Upper lobe of left lung (tissue), 6 donors: ENCODE data around the gene GRB10. TPM values are rescaled to one million over a fixed set of nuclear protein-coding genes. Genes with fewer than 3 reads are reported as not detected.

Source experiments
- ATAC-seq, 2 donors: fragments of 200-7000 bp; cut with Tn5 transposase; one replicate each; pipeline ENCODE4 v1.9.1; 2022; ENCODE audit warnings: mild to moderate bottlenecking in 2 of 2, moderate library complexity in 2 of 2; ENCODE audit not compliant: low FRiP score in 2 of 2
- DNase-seq, 2 donors: peaks; one replicate each; pipeline ENCODE4 v3.0.0-alpha.2; 2019 to 2020
- H3K27ac ChIP-seq, 4 donors: fragments of 200-600 bp; sonication (generic); one replicate each; pipeline ENCODE4 v1.5.1; 2016 to 2019
- H3K27me3 ChIP-seq, 4 donors: fragments of 200-600 bp; sonication (generic); one replicate each; pipeline ENCODE4 v1.5.1; 2017 to 2019
- H3K36me3 ChIP-seq, 4 donors: fragments of 200-600 bp; sonication (generic); one replicate each; pipeline ENCODE4 v1.5.1; 2016 to 2019
- H3K4me1 ChIP-seq, 4 donors: fragments of 200-600 bp; sonication (generic); one replicate each; pipeline ENCODE4 v1.5.1; 2018 to 2019
- H3K4me3 ChIP-seq, 4 donors: fragments of 200-600 bp; sonication (generic); one replicate each; pipeline ENCODE4 v1.5.1; 2017 to 2019; ENCODE audit warnings: mild to moderate bottlenecking in 2 of 4, moderate library complexity in 1 of 4
- H3K9me3 ChIP-seq, 4 donors: fragments of 200-600 bp; sonication (generic); one replicate each; pipeline ENCODE4 v1.5.1; 2018 to 2019
- EP300 ChIP-seq, 4 donors: sonication (generic); formaldehyde crosslinking; IDR thresholded peaks; one replicate each; pipeline ENCODE4 v1.5.1; 2017; ENCODE audit warnings: antibody characterized with exemption in 4 of 4, control low read depth in 2 of 4
- POLR2A ChIP-seq, 4 donors: fragments of 450-650 bp; IDR thresholded peaks; one replicate each; pipeline ENCODE4 v1.5.1; 2016 to 2017; ENCODE audit warnings: antibody characterized with exemption in 4 of 4, mild to moderate bottlenecking in 2 of 4
- POLR2AphosphoS5 ChIP-seq, 2 donors: sonication (generic); formaldehyde crosslinking; IDR thresholded peaks; one replicate each; pipeline ENCODE4 v1.5.1; 2017; ENCODE audit warnings: antibody characterized with exemption in 2 of 2
- WGBS, 2 donors: methylation state at CpG; one replicate each; pipeline ENCODE4 v1.1.5; 2017 to 2018; 5-methylcytosine and 5-hydroxymethylcytosine counted together
- total RNA-seq, 6 donors: library from RNA; depleted of rRNA in 4 of 6; stranded (reverse); fragments of >200 nt in 4 of 6; gene quantifications; one replicate each; pipeline versions ENCODE4 v1.1.0 to v1.2.1, GENCODE V29; 2016 to 2021
- TF ChIP-seq, protein P1 (sequence below), 6 experiments: fragments of 450-650 bp in 4 of 6; fragments of 200-600 bp in 2 of 6; sonication (generic) in 2 of 6; IDR thresholded peaks; one replicate each; pipeline ENCODE4 v1.5.1; 2016 to 2019; ENCODE audit warnings: antibody characterized with exemption in 6 of 6
- donor health status: DM: no; HTN: no; CAD: no; lungs with moderate emphysema.
- donor health status: DM: no; HTN: yes; CAD: no; lungs with severe emphysema.

Gene GRB10
- total RNA-seq, 6 donors from 2014 or later = 32.8 to 92.2 (median 46.5) TPM

DNA sequence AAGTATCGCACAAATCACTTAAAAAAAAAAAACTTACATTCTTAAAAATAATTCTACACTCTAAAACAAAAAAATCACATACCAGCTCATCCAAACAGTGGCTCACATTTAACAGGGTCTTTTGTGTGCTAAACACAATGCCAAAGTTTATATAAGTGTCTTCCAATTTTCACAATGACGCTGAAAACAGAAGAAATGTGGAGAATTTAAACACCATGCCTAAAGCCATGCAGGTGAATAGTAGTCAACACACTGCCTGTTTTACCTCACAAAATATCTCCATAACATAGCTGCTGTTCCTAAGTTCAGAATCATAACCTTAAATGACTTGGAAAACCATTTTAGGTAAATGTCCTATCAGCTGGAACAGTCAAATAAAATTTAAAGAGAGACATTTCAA is 55.0 kb downstream of the GRB10 start:
- Histone ChIP-seq H3K9me3 (no peaks in the 10 kb centered on the region), H3K36me3 (no peaks in the 10 kb centered on the region), H3K4me3 (no peak overlapping the region), H3K27me3 (no peaks in the 10 kb centered on the region), H3K4me1 (peaks cover 16 to 55% (median 42%) of the 10 kb centered on the region in 4 donors), H3K27ac (peak overlapping the region in 1 of 4 donors; percentile 22)
- no peak for TF ChIP-seq POLR2AphosphoS5 (IDR thresholded peaks at IDR 0.05)
- TF ChIP-seq, protein P1, sequence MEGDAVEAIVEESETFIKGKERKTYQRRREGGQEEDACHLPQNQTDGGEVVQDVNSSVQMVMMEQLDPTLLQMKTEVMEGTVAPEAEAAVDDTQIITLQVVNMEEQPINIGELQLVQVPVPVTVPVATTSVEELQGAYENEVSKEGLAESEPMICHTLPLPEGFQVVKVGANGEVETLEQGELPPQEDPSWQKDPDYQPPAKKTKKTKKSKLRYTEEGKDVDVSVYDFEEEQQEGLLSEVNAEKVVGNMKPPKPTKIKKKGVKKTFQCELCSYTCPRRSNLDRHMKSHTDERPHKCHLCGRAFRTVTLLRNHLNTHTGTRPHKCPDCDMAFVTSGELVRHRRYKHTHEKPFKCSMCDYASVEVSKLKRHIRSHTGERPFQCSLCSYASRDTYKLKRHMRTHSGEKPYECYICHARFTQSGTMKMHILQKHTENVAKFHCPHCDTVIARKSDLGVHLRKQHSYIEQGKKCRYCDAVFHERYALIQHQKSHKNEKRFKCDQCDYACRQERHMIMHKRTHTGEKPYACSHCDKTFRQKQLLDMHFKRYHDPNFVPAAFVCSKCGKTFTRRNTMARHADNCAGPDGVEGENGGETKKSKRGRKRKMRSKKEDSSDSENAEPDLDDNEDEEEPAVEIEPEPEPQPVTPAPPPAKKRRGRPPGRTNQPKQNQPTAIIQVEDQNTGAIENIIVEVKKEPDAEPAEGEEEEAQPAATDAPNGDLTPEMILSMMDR (IDR thresholded peaks at IDR 0.05) = no peak
- WGBS, 2 donors = 89 to 95% methylated on average over 2 of the region's 2 CpGs
- ATAC-seq (no peak), DNase-seq (no peak)

DNA sequence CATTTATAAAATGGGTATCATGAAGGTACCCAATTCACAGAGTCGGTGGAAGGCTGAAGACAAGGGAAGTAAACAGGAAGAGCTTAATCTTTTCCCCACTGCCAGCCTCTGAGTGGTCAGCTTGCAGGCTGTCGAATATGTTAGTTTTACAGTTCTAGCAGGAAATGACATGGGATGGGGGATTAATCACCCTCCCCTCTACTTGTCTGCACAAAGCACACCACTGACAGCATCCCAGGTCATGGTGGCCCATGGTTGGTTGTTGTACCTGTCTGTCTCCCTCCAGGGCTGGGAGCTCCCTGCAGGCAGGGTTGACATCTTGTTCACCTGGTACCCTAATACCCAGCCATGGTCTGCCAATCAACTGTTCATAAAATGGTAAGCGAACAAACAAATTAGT is 55.6 kb downstream of the GRB10 start:
- no peak for DNase-seq
- no peak overlapping the region for H3K27ac ChIP-seq
- no peaks in the 10 kb centered on the region for H3K27me3 ChIP-seq
- no peaks in the 10 kb centered on the region for H3K36me3 ChIP-seq
- no peak for ATAC-seq
- H3K4me3 ChIP-seq = no peak overlapping the region
- no peak for TF ChIP-seq POLR2AphosphoS5 (IDR thresholded peaks at IDR 0.05)
- TF ChIP-seq, protein P1 (IDR thresholded peaks at IDR 0.05) = no peak
- TF ChIP-seq EP300 (IDR thresholded peaks at IDR 0.05) = no peak
- WGBS, 2 donors = 65 to 72% methylated on average over 3 of the region's 3 CpGs
- H3K4me1 ChIP-seq = peaks cover 20 to 61% (median 46%) of the 10 kb centered on the region in 4 donors
- H3K9me3 ChIP-seq = no peaks in the 10 kb centered on the region

- no peak for TF ChIP-seq POLR2A (IDR thresholded peaks at IDR 0.05)
- TF ChIP-seq, protein P1 (IDR thresholded peaks at IDR 0.05) = no peak
- TF ChIP-seq EP300 (IDR thresholded peaks at IDR 0.05) = no peak
- no peak for TF ChIP-seq POLR2AphosphoS5 (IDR thresholded peaks at IDR 0.05)
- H3K9me3 ChIP-seq = no peaks in the 10 kb centered on the region
- peak overlapping the region in 1 of 4 donors; percentile 78 for H3K27ac ChIP-seq
- ATAC-seq (no peak), DNase-seq (no peak)
- no peaks in the 10 kb centered on the region for H3K27me3 ChIP-seq
- 63 to 77% methylated on average over 3 of the region's 3 CpGs for WGBS, 2 donors
- H3K4me1 ChIP-seq = peaks cover 22 to 68% (median 51%) of the 10 kb centered on the region in 4 donors
- H3K4me3 ChIP-seq = no peak overlapping the region
- H3K36me3 ChIP-seq = no peaks in the 10 kb centered on the region
Measured at GRCh38 chr7:50725774-50726173, 56.9 kb downstream of the GRB10 start.

DNA sequence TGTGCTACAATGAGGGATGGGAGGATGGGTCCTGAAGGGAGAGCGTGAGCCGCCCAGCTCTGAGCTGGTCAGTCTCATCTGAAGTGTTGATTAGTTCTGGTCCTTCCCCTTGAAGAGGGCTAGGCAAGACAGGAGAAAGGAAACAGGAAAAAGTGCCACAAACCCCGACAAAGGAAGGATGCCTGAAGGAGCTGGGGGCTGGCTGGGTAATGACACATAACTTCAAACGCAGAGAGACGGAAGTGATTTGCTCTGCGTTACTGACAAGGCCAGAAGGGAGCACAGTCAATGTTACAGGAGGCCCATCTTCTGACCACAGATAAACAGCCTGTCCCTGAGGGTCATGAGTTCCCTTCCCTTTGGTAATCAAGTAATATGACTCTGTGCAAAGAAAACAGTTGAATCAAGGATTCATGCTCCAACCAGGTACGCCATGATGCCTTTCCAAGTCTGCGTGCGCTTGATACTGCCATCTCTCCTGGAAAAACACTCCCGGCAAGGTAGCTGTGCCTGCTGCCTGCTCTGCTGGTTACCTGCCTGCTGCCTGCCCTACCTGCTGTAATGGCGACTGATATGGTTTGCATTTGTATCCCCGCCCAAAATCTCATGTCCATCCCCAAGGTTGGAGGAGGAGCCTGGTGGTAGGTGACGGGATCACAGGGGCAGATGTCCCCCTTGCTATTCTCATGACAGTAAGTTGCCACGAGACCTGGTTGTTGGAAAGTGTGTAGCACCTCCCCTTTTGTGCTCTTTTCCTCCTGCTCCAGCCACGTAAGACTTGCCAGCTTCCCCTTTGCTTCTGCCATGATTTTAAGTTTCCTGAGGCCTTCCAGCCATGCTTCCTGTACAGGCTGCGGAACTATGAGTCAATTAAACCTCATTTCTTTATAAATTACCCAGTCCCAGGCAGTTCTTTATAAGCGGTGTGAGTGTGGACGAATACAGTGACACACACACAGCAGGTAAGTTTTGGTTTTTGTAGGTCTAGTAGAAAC is 57.9 kb downstream of the GRB10 start:
- Histone ChIP-seq H3K4me3 (no peak overlapping the region), H3K4me1 (peaks cover 24 to 66% (median 52%) of the 10 kb centered on the region in 4 donors), H3K27me3 (no peaks in the 10 kb centered on the region), H3K36me3 (no peaks in the 10 kb centered on the region), H3K27ac (peak overlapping the region; percentile 58 to 78 (median 61)), H3K9me3 (no peaks in the 10 kb centered on the region)
- 68 to 72% methylated on average over 18 of the region's 18 CpGs for WGBS, 2 donors
- DNase-seq (no peak), ATAC-seq (peak in 1 of 2 donors; percentile 37)
- no peak for TF ChIP-seq EP300 (IDR thresholded peaks at IDR 0.05)
- no peak for TF ChIP-seq POLR2A (IDR thresholded peaks at IDR 0.05)
- TF ChIP-seq, protein P1 (IDR thresholded peaks at IDR 0.05) = no peak
- TF ChIP-seq POLR2AphosphoS5 (IDR thresholded peaks at IDR 0.05) = peak in 1 of 2 donors; percentile 21
